H1 (cell line): ENCODE results near the gene MAPKAP1. TPM values are rescaled to one million over a fixed set of nuclear protein-coding genes. Genes with fewer than 3 reads are reported as not detected.

Experiments
- CTCF ChIA-PET: fragments of 300-600 bp; sonication (Branson Sonifier 250); formaldehyde crosslinking; loops from one replicate; lab custom pipeline; 2021; ENCODE audit not compliant: partially characterized antibody; lab: Charles Lee
- POLR2A ChIA-PET: fragments of 300-600 bp; sonication (Branson Sonifier 250); formaldehyde crosslinking; loops from one replicate; lab custom pipeline; 2021; ENCODE audit warnings: inconsistent platforms; ENCODE audit not compliant: partially characterized antibody; lab: Charles Lee
- DNase-seq, 2 experiments: peaks; one replicate each; pipeline versions ENCODE4 v3.0.0 to v3.0.0-alpha.2; 2010 to 2022; ENCODE audit warnings: low spot score in 2 of 2, low read depth in 1 of 2, mixed read lengths in 1 of 2
- FAIRE-seq: peaks from 2 replicates; lab custom pipeline; 2011; peaks lifted over from hg19 to GRCh38; lab: Jason Lieb, UNC
- H2AFZ ChIP-seq: 2 replicates; pipeline ENCODE4 v1.8.1; 2012; ENCODE audit warnings: low read length, inconsistent platforms
- H2AK5ac ChIP-seq: 2 replicates; pipeline ENCODE4 v1.6.1; 2013; ENCODE audit warnings: low read depth, low read length
- H2BK120ac ChIP-seq: replicated peaks from 2 replicates; pipeline ENCODE3; 2013; ENCODE audit warnings: low read depth, low read length, inconsistent platforms
- H2BK12ac ChIP-seq: 2 replicates; pipeline ENCODE4 v1.6.1; 2013; ENCODE audit warnings: low read depth, low read length
- H2BK15ac ChIP-seq: 2 replicates; pipeline ENCODE4 v1.6.1; 2013; ENCODE audit warnings: low read length
- H2BK20ac ChIP-seq: 2 replicates; pipeline ENCODE4 v1.6.1; 2013; ENCODE audit warnings: low read length
- H2BK5ac ChIP-seq: 2 replicates; pipeline ENCODE4 v1.6.1; 2013; ENCODE audit warnings: low read depth, low read length
- H3K14ac ChIP-seq: 2 replicates; pipeline ENCODE4 v1.6.1; 2013; ENCODE audit warnings: inconsistent platforms; ENCODE audit not compliant: insufficient read length
- H3K18ac ChIP-seq: 2 replicates; pipeline ENCODE4 v1.6.1; 2013; ENCODE audit warnings: low read length; ENCODE audit errors: extremely low read depth
- H3K23ac ChIP-seq: 2 replicates; pipeline ENCODE4 v1.6.1; 2013; ENCODE audit warnings: inconsistent platforms; ENCODE audit not compliant: insufficient read length
- H3K23me2 ChIP-seq: 2 replicates; pipeline ENCODE4 v1.6.1; 2013; ENCODE audit warnings: low read depth, low read length
- H3K27ac ChIP-seq: 2 replicates; pipeline ENCODE4 v1.6.1; 2011; ENCODE audit warnings: low read depth, low read length, inconsistent platforms
- H3K27me3 ChIP-seq, 4 experiments: replicated peaks in 1 of 4; 1 replicate in 1 of 4; 2 replicates in 3 of 4; pipeline versions ENCODE4 v1.6.1 to v1.8.1; 2011 to 2013; ENCODE audit warnings: low read length in 3 of 4, mild to moderate bottlenecking in 3 of 4, inconsistent platforms in 2 of 4, mixed read lengths in 2 of 4, moderate library complexity in 1 of 4; ENCODE audit not compliant: control insufficient read depth in 3 of 4, insufficient read depth in 3 of 4; ENCODE audit errors: extremely low read depth in 1 of 4
- H3K36me3 ChIP-seq, 4 experiments: 2 replicates each; pipeline versions ENCODE4 v1.6.1 to v1.8.1; 2011 to 2013; ENCODE audit warnings: mild to moderate bottlenecking in 4 of 4, low read length in 3 of 4, moderate library complexity in 2 of 4, control low read depth in 1 of 4, inconsistent platforms in 1 of 4; ENCODE audit not compliant: insufficient read depth in 4 of 4, control insufficient read depth in 2 of 4
- H3K4ac ChIP-seq: replicated peaks from 2 replicates; pipeline ENCODE3; 2013; ENCODE audit warnings: low read length, low read depth, mixed read lengths, inconsistent platforms; ENCODE audit not compliant: insufficient read length
- H3K4me1 ChIP-seq, 4 experiments: replicated peaks in 1 of 4; 1 replicate in 1 of 4; 2 replicates in 3 of 4; pipeline versions ENCODE4 v1.6.1 to v1.8.1; 2011 to 2013; ENCODE audit warnings: low read length in 3 of 4, inconsistent platforms in 2 of 4, mixed read lengths in 1 of 4; ENCODE audit not compliant: insufficient read depth in 4 of 4, control insufficient read depth in 3 of 4
- H3K4me2 ChIP-seq, 2 experiments: 2 replicates each; pipeline versions ENCODE4 v1.6.1 to v1.8.1; 2011 to 2013; ENCODE audit warnings: low read depth in 2 of 2, low read length in 2 of 2, control low read depth in 1 of 2, inconsistent platforms in 1 of 2, mild to moderate bottlenecking in 1 of 2; ENCODE audit not compliant: insufficient read depth in 1 of 2
- H3K4me3 ChIP-seq, 4 experiments: fragments of 200-600, 300-600 bp in 1 of 4; sonication (generic), shearing (Covaris generic), sonication (Bioruptor Twin) in 1 of 4; 2 replicates each; pipeline versions ENCODE4 v1.5.1 to v1.8.1; 2011 to 2016; ENCODE audit warnings: low read length in 4 of 4, low read depth in 3 of 4, control low read depth in 2 of 4, inconsistent platforms in 2 of 4, mild to moderate bottlenecking in 2 of 4, mixed read lengths in 1 of 4, moderate library complexity in 1 of 4; ENCODE audit not compliant: insufficient read depth in 2 of 4; ENCODE audit errors: extremely low read depth in 1 of 4
- H3K56ac ChIP-seq: replicated peaks from 2 replicates; pipeline ENCODE3; 2013; ENCODE audit warnings: low read depth, mild to moderate bottlenecking, mixed read lengths, low read length, inconsistent platforms; ENCODE audit not compliant: insufficient read length
- H3K79me1 ChIP-seq: 2 replicates; pipeline ENCODE4 v1.6.1; 2013; ENCODE audit warnings: low read depth, low read length, control low read depth
- H3K79me2 ChIP-seq, 2 experiments: 2 replicates each; pipeline versions ENCODE4 v1.6.1 to v1.8.1; 2012 to 2013; ENCODE audit warnings: low read length in 2 of 2, mild to moderate bottlenecking in 2 of 2, inconsistent platforms in 1 of 2; ENCODE audit not compliant: insufficient read depth in 2 of 2, control insufficient read depth in 1 of 2
- H3K9ac ChIP-seq, 4 experiments: replicated peaks in 1 of 4; 1 replicate in 1 of 4; 2 replicates in 3 of 4; pipeline versions ENCODE4 v1.6.1 to v1.8.1; 2011 to 2013; ENCODE audit warnings: low read depth in 3 of 4, low read length in 3 of 4, control low read depth in 2 of 4, mild to moderate bottlenecking in 2 of 4, moderate library complexity in 2 of 4, inconsistent platforms in 1 of 4; ENCODE audit errors: extremely low read depth in 1 of 4
- H3K9me3 ChIP-seq, 2 experiments: 2 replicates each; pipeline versions ENCODE4 v1.6.1 to v1.8.1; 2012 to 2013; ENCODE audit warnings: mild to moderate bottlenecking in 2 of 2, moderate library complexity in 2 of 2, control low read depth in 1 of 2, inconsistent platforms in 1 of 2, low read depth in 1 of 2, low read length in 1 of 2, mixed read lengths in 1 of 2; ENCODE audit not compliant: insufficient read depth in 2 of 2
- H4K20me1 ChIP-seq, 2 experiments: replicated peaks in 1 of 2; 2 replicates each; pipeline versions ENCODE3 to v1.8.1; 2011 to 2013; ENCODE audit warnings: inconsistent platforms in 2 of 2, low read length in 2 of 2, mild to moderate bottlenecking in 1 of 2; ENCODE audit not compliant: insufficient read depth in 2 of 2, control insufficient read depth in 1 of 2
- H4K5ac ChIP-seq: 2 replicates; pipeline ENCODE4 v1.6.1; 2013; ENCODE audit warnings: low read length, low read depth, mixed read lengths, inconsistent platforms; ENCODE audit not compliant: insufficient read length
- H4K8ac ChIP-seq: 2 replicates; pipeline ENCODE4 v1.8.0; 2013; ENCODE audit warnings: mild to moderate bottlenecking, moderate library complexity, low read length, inconsistent platforms; ENCODE audit not compliant: insufficient read depth; ENCODE audit errors: extremely low read depth
- H4K91ac ChIP-seq: replicated peaks from 2 replicates; pipeline ENCODE3; 2013; ENCODE audit warnings: low read length, mixed read lengths, inconsistent platforms; ENCODE audit not compliant: insufficient read length
- BRCA1 ChIP-seq: IDR thresholded peaks from 2 replicates; pipeline ENCODE4 v1.6.1; 2012; ENCODE audit warnings: low read depth, low read length, improper control_type of control experiment
- CBX8 ChIP-seq: fragments of 300-800, 300-1000 bp; sonication (generic); IDR thresholded peaks from 2 replicates; pipeline ENCODE4 v1.7.1; 2016; ENCODE audit warnings: low read depth, low read length, borderline replicate concordance
- CHD2 ChIP-seq: IDR thresholded peaks from 2 replicates; pipeline ENCODE4 v1.6.1; 2012; ENCODE audit warnings: low read length, improper control_type of control experiment
- CTBP2 ChIP-seq: IDR thresholded peaks from 2 replicates; pipeline ENCODE4 v1.7.0; 2011; ENCODE audit warnings: borderline replicate concordance, mild to moderate bottlenecking, moderate library complexity, mixed read lengths, low read length; ENCODE audit not compliant: insufficient read depth, insufficient read length
- MAFK ChIP-seq: IDR thresholded peaks from 2 replicates; pipeline ENCODE4 v1.6.1; 2012; ENCODE audit warnings: low read depth, mild to moderate bottlenecking, improper control_type of control experiment, low read length
- PHF8 ChIP-seq: fragments of 200-600 bp; sonication (generic); conservative IDR thresholded peaks from 2 replicates; pipeline ENCODE4 v1.7.1; 2012; ENCODE audit warnings: low read depth, mild to moderate bottlenecking, inconsistent platforms, low read length, moderate library complexity
- SIN3A ChIP-seq, 2 experiments: IDR thresholded peaks in 1 of 2; conservative IDR thresholded peaks in 1 of 2; 2 replicates each; pipeline ENCODE4 v1.6.1; 2011 to 2012; ENCODE audit warnings: low read length in 2 of 2, improper control_type of control experiment in 1 of 2, low read depth in 1 of 2, mild to moderate bottlenecking in 1 of 2
- WGBS, 2 experiments: shearing (Covaris generic) in 1 of 2; methylation state at CpG; one replicate each; pipeline versions ENCODE4 v1.1.6 to v1.1.7; 2013 to 2015; ENCODE audit warnings: low lambda C conversion rate in 2 of 2, mixed read lengths in 2 of 2, inconsistent platforms in 1 of 2, low coverage in 1 of 2, missing lambda C conversion rate in 1 of 2; ENCODE audit not compliant: insufficient replicate concordance in 2 of 2, insufficient coverage in 1 of 2, insufficient read length in 1 of 2; ENCODE audit errors: extremely low coverage in 1 of 2, missing lambda C conversion rate in 1 of 2; 5-methylcytosine and 5-hydroxymethylcytosine counted together
- long read RNA-seq, 2 experiments: library from RNA in 1 of 2; library from capped mRNA in 1 of 2; stranded (forward); transcript quantifications; one replicate each; pipeline ENCODE4 v2.0.0, GENCODE V29; 2021; ENCODE audit warnings: inconsistent platforms in 1 of 2
- polyA minus RNA-seq, 3 experiments: library from RNA; depleted of rRNA, polyadenylated mRNA; stranded (reverse); fragments of >200 nt; gene quantifications; 1 replicate in 2 of 3; 2 replicates in 1 of 3; pipeline ENCODE4 v1.2.3, GENCODE V29; 2011
- polyA plus RNA-seq, 7 experiments: library from polyadenylated mRNA; depleted of rRNA in 3 of 7; stranded (reverse) in 5 of 7; unstranded in 2 of 7; fragments of >200 nt in 5 of 7; fragments of 200-250 nt in 2 of 7; gene quantifications; 1 replicate in 5 of 7; 2 replicates in 1 of 7; 4 replicates in 1 of 7; pipeline versions ENCODE4 v1.2.1 to v1.2.3, GENCODE V29; 2011 to 2013; ENCODE audit warnings: missing spikeins in 2 of 7, mixed read lengths in 2 of 7
- total RNA-seq: library from RNA; stranded (reverse); fragmentation: NEBNext Ultra II Directional; extraction: Animal tissue kit (Norgen Biotek cat#: 25700); gene quantifications from 2 replicates; pipeline ENCODE4 v1.2.1, GENCODE V29; 2021

Gene MAPKAP1
- 140 and 146 TPM in 2 replicates for total RNA-seq
- 79.2 and 101 TPM in 2 replicates for polyA plus RNA-seq (2011; rRNA removed)
- polyA plus RNA-seq (2011; cell fraction: cytosol; rRNA removed): 85.1 TPM
- polyA plus RNA-seq (2011; cell fraction: nucleus; rRNA removed): 106 TPM
- polyA plus RNA-seq (2012, experiment 1 of 2): 86.0 to 98.9 TPM (median 91.5 TPM) in 4 replicates
- polyA plus RNA-seq (2012, experiment 2 of 2): 41.8 TPM
- polyA plus RNA-seq (2013, experiment 1 of 2): 89.0 TPM
- polyA plus RNA-seq (2013, experiment 2 of 2): 86.7 TPM
- 117 and 131 TPM in 2 replicates for polyA minus RNA-seq (2011; rRNA and poly(A)+ RNA removed)
- 31.9 TPM for polyA minus RNA-seq (2011; cell fraction: cytosol; rRNA and poly(A)+ RNA removed)
- polyA minus RNA-seq (2011; cell fraction: nucleus; rRNA and poly(A)+ RNA removed): 97.4 TPM
- long read RNA-seq, experiment 1, transcript MAPKAP1-201 (12 exons, 3,395 nt): major isoform, 7 of 97 reads
- long read RNA-seq, experiment 1, transcript MAPKAP1-202 (11 exons, 3,256 nt): major isoform, 7 of 97 reads
- long read RNA-seq, experiment 1, partial matches to known transcripts: 35 of 97 reads
- long read RNA-seq, experiment 1, other reads (novel, unspliced or antisense): 43 of 97 reads
- long read RNA-seq, experiment 2, partial matches to known transcripts: 1 of 13 reads
- long read RNA-seq, experiment 2, other reads (novel, unspliced or antisense): 12 of 13 reads

DNA sequence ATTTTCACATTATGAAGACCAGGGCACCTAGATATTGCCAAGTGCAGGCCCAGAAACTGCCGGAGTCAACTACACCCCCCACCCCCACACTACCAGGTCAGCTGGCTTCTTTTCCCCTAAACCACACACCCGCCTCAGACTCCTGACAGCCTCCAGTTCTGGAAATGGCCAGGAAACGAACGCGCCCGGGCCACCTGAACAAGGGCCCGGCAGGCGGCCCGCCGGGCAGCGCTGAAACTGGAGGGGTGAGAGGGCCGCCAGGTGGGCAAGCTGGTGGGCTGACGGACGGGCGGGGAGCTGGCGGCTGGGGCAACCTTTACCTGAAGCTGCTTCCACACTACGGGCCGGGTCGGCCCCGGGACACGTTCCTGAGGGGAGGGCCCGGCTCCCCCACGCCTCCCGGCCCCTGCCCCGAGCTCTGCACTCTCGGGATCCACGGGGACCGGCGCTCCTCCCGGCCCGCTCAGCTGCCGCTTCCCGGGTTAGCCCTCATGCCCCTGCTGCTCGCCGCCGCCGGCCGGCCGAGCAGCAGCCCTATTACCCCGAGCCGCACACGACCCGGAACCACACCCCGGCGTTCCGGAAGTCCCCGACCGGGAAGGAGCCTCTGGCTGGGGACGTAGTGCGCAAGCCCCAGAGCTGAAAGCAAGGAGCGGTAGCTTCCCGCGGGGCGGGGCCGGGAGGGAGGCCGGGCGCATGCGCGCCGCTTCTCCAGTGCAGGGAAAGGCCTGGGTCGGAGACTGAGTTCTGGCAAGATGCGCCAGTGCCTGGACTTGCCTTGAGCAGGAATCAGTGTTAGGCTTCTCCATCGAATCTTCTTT, at the start of gene MAPKAP1:
Gene MAPKAP1 (minus strand): TSS at position 558 of the 821 bp plus-strand sequence. CDS start 34,634 bp downstream, outside the sequence.
- H3K4me3 ChIP-seq: peak within 1 kb of the TSS; percentile 79 to 93 (median 82)
- H3K79me1 ChIP-seq: peaks cover 7% of the 10 kb centered on the region; the same call in 1 of the 2 replicates
- H3K56ac ChIP-seq: no peak within 1 kb of the TSS
- no peak within 1 kb of the TSS for H3K14ac ChIP-seq
- no peaks in the 10 kb centered on the region for H4K20me1 ChIP-seq
- H3K36me3 ChIP-seq: no peaks in the 10 kb centered on the region
- FAIRE-seq (no peak), DNase-seq (peak; percentile 91 to 97)
- peak within 1 kb of the TSS; percentile 66; the same call in 1 of the 2 replicates for H2BK5ac ChIP-seq
- H2AFZ ChIP-seq: peak within 1 kb of the TSS; percentile 100
- H3K27me3 ChIP-seq: no peaks in the 10 kb centered on the region
- 2% methylated on average over 44 of the region's 63 CpGs; no CpG with 5 or more reads in 1 of the 2 experiments for WGBS, 2 experiments
- H3K79me2 ChIP-seq: peaks cover 11 to 46% of the 10 kb centered on the region in 2 experiments
- no peak within 1 kb of the TSS for H2BK120ac ChIP-seq
- H3K4me1 ChIP-seq: peaks cover 0 to 5% (median under 1%) of the 10 kb centered on the region in 4 experiments; a peak in 5 of 7 replicates
- no peak within 1 kb of the TSS for H2BK12ac ChIP-seq
- H3K18ac ChIP-seq: peak within 1 kb of the TSS; percentile 81
- no peaks in the 10 kb centered on the region for H3K9me3 ChIP-seq
- POLR2A ChIA-PET: interaction anchor here (0.8 to 1.6 kb wide), 8 partner anchors 8 to 89 kb away, joined by 3 to 10 read pairs (median 4); no protein-coding TSS in a partner anchor
- 0 out of 2 replicates have a peak, but pooled peaks cover 4% of the 10 kb centered on the region for H3K23me2 ChIP-seq
- 0 out of 2 replicates have a peak within 1 kb of the TSS, but pooled peaks have one; percentile 9 for H2BK15ac ChIP-seq
- peak within 1 kb of the TSS; percentile 74; the same call in 1 of the 2 replicates for H3K27ac ChIP-seq
- peak within 1 kb of the TSS; percentile 92 for H4K5ac ChIP-seq
- H3K4ac ChIP-seq: no peak within 1 kb of the TSS
- no peak within 1 kb of the TSS for H3K23ac ChIP-seq
- CTCF ChIA-PET: no interaction called here
- no peak within 1 kb of the TSS for H2BK20ac ChIP-seq
- H4K8ac ChIP-seq: peak within 1 kb of the TSS; percentile 81; the same call in 1 of the 2 replicates
- no peak within 1 kb of the TSS for H4K91ac ChIP-seq
- no peak within 1 kb of the TSS for H2AK5ac ChIP-seq
- H3K4me2 ChIP-seq: peak within 1 kb of the TSS; percentile 78 to 89
- H3K9ac ChIP-seq: peak within 1 kb of the TSS; percentile 52 to 84 (median 58)
- peak; percentile 96 for TF ChIP-seq PHF8
- peak in 1 of 2 experiments; percentile 26; a peak in 1 of 4 replicates for TF ChIP-seq SIN3A (conservative IDR thresholded peaks at IDR 0.05 in 1 of 2, IDR thresholded peaks at IDR 0.05 in 1 of 2; ENCODE audit: low read depth in 1 of 2, low read length in 2 of 2)
- no peak for TF ChIP-seq CBX8
- TF ChIP-seq CTBP2: no peak
- peak; percentile 37; the same call in 1 of the 2 replicates for TF ChIP-seq CHD2
- TF ChIP-seq MAFK: no peak
- no peak for TF ChIP-seq BRCA1
